HK-2 (cell line): Measurements from ENCODE around the gene RHOBTB1.

Source experiments
- DNase-seq: peaks from one replicate; pipeline ENCODE4 v3.0.0-alpha.2; 2018; ENCODE audit not compliant: unreplicated experiment

RHOBTB1 gene

DNA sequence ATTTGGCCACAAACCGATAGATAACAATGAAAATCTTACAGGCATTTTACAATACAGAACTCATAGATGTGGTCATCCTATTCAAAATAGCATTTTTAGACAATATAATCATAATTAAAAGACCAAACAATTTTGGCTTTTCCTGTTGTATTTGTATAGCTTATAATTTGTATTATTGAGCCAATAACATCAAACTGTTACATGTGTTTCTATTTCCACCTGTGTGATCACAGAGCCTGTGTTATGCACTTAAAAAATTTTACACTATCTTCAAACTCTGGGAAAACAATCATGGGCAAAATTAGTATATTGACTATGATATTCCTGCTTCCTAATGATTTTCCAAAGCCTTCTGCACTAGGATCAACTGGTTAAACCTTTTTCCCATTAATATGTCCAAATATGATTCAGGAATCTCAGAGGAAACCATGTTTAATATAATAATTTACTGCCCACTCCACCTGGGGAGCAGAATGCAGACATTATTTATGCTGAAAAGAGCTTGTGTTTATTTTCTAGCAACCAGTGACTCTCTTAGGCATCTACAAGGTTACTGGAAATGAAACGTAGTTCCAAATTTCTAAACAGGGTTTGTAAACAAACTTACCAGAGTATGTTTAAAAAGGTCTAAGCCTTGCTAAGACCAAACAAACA lies 1.7 kb downstream of the RHOBTB1 start:
- no peak for DNase-seq

DNA sequence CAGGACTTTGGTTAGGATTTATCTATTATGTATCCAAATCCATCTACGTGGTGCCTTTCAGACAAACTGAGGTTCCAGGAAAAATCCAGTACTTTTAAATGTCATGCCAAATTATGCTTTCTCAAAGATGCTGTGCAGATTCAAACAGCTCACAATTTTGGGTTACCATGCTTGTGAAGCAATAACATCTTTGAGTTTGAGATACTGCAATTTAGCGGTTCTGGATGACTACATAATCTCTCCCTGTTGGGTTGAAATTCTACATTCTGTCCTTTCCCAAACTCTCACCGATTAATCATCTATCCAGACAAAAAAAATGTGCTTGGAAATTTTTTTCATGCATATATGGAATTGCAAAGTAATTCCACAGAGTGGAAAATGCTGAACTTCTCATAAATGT lies 3.5 kb downstream of the RHOBTB1 start:
- no peak for DNase-seq

DNA sequence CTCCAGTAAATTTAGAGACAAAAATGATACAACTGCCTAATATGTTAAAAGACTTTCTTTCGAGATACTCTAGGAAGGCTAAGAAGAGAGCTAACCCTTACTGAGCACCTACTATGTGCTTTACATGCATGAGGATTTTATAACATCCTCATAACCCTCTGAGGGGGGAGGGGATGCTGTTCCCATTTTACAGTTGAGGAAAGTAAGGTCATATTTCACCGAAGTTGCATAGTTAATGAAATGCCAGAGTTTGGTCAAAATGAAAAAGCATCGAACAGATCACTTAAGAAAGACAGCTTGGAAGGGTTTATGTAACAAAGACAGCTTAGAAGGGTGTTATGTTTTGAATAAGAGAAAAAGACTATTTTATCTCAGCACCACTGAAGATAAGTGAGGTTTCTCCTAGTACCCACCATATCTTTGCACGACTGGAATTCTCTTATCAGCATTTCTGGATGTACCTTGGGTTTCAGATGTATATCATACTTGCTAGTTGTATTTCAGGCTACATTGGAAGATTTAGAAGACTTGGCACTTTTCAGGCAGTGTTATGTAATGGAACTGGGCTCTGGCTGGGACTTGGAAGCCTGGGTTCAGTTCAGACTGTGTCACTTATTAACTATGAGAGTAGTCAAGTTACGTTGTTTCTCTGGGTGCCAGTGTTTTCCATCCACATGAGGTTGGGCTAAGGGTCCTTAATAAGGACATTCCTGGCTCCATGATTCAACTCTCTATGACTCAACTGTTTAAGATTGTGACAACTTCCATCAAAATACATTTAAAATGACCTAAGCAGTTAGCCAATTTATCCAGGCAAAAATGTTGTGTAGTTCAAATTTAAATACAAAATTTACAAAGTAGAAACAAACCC lies 6.0 kb downstream of the RHOBTB1 start:
- DNase-seq = no peak

DNA sequence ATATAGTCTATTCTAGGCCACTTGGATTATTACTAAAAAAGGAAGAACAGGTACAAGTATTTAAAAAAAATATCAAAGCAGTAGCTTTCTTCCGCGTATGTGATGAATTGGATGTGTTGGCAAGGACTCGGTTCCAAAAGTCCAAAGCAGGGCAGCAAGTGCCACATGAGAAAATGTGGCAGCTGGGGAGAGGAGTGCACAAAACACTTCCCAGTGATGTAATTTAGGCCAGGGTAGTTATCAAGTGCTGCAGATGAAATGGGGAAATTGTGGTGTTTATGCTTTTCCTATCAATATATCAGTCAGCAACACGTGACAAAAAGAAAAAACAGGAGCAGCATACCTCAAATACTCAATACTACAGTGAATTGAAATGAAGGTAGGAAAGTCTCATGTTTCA lies 7.0 kb downstream of the RHOBTB1 start:
- DNase-seq = no peak

DNA sequence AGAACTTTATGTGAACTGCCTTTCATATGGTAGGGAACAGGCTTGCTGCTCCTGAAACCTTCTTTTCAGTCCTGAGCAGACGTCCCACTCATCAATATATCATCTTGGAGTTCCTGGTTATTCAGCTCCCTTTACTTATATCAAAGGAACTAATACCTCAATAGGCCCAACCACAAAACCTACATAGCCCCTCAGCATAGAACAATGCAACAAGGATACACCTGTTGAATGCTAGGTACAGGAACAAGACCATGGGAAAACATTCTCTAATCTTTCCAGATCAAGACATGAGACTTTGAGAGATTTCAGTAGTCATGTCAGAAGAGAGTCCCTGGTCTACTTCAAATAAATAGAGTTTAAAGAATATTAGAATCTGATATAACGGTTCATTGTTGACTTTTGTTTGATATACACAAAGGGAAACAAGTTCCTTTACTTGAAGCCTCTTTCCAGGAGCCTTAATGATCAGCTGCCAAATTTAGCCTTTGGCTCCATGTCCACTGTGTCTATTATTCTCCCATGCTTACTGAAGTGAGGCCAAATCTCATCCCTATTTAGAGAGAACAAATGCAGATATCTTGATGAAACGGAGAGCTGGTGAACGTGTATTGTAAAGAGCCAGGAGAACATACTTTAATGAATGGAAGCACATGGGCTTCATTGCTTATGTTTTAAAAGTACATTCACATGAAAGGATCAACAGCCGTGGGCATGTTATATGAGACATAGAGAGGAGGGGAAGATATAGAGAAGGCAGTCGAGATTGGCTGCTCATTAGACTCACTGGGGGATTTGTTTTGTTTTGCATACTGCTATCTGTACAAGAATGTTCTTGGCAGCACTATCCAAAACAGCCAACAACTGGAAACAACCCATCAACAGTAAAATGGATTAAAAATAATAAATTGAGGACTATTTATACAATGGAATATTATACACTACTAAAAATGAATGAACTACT lies 9.5 kb downstream of the RHOBTB1 start:
- DNase-seq = no peak

DNA sequence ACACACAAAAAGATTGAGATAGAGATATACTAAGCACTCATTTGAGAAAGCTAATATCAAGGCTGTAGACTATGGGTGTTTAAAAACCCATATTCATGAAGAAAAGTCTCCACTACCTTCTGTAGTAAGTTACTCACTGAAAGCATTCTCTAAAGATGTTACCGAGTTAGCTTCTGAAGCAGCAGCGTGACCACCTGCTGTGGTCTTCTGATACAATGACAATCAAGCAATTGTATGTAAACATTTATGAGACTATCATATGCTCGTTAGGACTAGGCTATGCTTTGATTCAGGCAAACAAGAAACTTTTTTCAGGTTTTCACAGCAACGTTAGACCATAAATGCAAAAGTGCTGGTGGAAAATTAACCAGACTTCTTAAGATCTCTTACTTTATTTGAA lies 11.2 kb downstream of the RHOBTB1 start:
- no peak for DNase-seq

DNA sequence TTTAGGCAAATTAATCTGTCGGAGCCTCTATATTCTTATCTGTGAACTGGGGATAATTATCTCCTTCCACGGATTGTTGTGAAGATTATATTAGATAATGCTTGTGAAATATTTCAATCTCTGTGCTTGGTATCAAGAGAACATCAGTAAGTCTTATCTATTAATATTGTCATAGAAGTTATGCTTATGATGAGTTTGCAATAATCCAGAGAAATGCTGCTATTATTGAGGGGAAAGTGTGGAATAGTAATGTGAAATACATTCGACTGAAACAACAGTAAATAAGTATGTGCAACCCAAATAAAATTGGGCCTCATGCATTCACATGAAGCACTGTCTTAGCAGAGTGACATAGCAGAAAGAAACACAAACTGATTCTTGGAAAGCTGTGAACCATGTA lies 13.7 kb downstream of the RHOBTB1 start:
- DNase-seq = no peak

DNA sequence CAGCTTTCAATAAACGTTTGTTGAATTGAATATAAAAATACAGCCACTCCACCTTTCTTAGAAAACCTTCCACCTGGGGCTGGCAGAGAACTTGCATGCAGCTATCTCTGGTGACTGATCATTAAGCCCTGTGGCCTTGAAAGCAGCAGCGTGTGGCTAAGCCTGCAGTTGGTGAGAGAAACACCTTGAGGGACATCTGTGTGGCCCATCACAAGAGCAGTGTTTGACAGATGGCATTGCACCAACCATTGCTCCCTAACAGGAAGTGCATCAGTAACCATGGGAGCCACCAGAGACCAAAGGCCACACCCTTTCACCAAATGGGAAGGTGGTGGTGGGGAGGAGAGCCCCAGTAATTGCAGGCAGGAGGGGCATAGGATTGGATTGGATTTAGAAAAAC lies 22.4 kb downstream of the RHOBTB1 start:
- DNase-seq = no peak

DNA sequence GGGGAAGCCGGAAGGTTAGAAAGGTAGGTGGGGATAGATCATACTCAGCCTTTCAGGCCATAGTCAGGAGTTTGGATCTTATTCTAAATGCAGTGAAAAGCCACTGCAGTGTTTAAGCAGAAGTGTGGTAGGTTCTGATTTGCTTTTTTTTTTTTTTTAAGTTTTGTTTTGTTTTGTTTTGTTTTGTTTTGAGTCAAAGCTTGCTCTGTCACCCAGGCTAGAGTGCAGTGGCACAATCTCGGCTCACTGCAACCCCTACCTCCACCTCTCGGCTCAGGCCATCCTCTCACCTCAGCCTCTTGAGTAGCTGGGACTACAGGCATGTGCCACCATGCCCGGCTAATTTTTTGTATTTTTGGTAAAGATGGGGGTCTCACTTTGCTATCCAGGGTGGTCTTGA lies 23.5 kb downstream of the RHOBTB1 start:
- DNase-seq = no peak

DNA sequence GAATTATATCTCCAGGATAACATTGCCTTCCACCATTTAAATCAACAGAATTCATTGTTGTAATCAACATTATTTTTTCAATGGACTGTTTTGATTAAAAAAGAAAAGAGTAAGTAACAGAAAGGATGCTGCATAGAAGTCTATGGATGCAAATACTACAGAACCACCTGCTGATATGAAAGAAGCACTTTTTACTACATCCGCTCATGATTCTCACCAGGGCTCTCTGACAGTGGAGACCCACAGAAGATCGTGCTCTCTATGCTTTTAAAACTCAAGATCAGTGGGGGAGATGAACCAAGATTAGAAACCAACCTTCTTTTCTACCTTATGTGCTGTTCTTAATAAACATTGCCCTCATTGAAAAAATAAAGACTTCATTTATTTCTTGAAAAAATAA lies 24.4 kb downstream of the RHOBTB1 start:
- DNase-seq = no peak

DNA sequence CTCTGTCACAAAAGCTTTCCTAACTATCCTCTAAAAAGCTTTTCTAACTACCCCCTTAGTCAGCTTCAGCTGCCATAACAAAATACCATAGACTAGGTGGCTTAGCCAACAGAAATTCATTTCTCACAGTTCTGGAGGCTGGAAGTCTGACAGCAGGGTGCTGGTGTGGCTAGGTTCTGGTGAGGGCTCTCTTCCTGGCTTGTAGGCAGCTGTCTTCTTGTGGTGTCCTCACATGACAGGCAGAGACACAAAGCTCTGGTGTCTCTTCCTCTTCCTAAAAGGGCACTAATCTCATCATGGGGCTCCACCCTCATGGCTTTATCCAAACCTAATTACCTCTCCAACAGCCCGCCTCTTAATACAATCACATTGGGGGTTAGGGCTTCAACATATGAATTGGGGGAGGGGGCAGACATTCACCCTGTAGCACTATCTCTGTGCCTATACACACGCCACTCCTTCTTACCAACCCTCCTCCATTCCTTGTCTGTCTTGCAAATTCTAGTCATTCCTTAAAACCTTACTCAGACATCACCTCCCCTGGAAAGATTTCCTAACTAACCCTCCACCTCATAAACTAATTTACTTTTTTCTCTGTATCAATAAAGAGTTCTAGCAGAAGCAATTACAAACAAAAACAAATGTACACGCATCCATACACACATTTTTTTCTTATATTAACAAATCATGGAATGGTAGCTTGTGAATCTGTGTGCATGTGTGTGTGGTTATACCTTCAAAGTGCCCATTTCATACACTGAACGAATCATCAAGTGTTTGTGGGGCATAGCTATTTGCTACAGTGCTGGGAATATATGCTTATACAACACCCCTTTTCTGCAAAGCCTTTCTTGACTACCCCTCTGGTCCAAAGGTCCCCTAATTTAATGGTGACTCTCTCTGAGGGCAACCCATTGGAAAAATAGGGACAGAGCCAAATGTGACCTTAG lies 26.4 kb downstream of the RHOBTB1 start:
- DNase-seq = no peak

DNA sequence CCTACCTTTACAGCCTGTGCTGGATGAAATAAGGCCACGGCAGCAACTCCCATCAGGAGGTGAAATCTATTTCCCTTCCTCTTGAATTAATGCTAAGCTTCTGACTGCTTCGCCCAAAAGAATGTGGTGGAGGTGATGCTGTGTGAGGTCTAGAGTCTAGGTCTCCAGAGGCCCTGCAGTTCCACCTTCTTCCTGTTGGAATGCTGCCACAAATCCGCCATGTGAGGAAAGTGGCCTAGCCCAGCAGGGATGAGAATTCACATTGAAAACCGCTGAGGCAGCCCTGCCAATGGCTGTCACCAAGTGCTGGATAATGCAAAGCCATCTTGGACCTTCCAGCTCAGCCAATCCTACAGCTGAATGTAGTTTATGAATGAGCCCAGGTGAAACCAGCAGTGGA lies 28.0 kb downstream of the RHOBTB1 start:
- no peak for DNase-seq

DNA sequence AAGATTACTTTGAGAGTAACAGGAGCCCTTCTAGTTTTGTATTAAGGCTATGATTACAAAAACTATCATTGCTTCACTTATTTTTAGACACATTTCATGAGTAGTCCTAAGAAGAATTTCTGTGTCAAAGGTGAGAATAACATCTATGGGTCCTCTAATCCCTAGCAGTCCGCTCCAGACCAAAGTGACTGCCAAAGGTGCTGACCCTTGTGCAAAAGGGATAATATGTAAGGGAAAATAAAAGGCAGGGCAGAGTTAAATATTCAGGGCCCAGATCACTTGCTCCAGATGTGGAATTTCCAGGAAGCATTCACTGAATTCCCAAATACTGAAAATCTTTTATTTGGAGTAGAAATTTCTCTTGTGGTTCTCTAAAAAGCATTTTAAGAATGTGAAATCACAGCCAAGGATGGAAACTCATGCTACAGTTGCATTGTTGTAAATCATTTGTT lies 29.3 kb downstream of the RHOBTB1 start:
- DNase-seq = peak; percentile 41

DNA sequence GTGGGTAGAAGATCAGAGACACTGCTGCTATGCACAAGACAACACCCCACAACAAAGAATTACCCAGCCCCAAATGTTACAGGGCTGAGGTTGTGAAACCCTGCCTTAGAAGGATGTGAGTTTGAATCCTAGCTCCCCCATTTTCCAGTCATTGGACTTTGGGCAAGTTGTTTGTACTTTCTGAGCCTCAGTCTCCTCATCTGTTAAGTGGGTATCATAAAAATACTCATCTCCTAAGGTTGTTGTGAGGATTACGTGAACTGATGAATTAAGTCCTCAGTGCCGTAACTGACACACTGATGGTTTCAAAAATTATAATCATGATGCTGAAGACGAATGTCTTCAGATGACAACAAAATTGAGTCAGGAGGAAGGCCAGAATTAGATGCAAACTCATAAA lies 30.3 kb downstream of the RHOBTB1 start:
- no peak for DNase-seq

DNA sequence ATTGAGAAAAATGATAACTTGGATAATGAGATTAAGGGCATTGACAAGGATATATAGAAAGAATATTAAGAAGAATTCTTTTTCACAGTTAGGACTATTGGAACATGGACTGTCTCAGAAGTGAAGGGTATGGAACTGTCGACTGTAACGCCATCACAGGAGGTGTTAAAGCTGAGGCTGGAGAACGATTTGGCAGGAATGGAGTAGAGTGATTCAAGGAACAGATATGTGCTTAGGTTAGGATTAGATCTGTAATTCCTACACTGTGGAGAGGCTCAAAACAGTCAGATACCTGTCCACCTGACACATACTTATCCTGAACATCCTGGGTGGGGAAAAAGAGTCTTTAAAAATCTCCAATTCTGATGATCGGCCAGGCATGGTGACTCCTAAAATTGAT lies 30.9 kb downstream of the RHOBTB1 start:
- DNase-seq = no peak

DNA sequence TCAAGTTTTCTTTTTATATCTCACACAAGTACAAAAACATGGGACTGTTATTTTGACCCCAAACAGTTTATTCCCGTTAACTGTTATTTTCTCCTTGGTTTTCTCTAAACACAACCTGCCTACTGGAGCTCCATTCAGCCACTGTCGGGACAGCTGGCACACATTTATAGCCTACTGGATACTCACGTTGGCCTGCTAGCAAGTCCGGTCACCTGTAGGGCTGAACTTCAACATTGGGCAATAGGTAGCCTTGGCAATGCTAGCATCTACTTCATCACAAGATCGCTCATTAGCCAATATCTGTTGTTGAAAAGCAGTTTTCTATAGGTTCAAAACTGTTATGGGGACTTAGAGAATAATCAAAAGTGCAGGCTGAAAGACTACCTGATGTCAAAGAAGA lies 32.3 kb downstream of the RHOBTB1 start:
- no peak for DNase-seq

DNA sequence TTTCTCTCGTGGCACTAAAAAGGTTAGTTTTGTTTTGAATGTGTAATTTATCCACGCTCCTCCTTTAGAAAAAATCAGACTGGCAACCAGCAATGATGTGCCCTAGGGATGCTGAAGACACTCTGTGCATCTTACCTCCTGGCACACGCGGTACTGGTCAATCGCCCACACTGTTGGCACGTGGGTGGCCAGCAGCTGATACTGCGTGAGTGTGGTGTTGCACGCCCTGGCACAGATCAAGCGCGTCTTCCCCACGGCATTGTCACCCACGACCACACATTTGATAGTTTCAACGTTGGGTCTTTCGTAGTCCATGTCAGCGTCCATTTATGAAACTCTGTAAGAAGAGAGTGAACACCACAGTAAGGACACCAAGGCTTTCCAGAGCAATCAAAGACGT lies 32.8 kb downstream of the RHOBTB1 start:
- no peak for DNase-seq

DNA sequence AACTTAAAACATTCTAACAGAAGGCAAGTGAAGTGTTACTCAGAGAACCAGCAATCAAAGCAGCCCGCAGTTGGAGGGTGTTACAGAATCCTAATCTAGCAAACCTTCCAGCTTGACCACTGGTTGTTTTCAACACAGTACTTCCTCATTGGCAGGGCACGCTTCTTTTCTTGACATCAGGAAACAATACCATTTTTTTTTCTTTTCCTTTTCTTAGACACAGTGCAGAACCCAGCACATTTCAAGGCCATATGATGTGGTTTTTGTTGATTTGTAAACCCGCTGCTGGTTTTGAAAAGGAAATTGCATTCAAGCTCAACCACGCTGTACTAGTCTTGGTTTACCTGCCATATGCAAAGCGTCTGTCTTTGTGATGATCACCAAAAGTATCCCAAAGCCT lies 33.4 kb downstream of the RHOBTB1 start:
- no peak for DNase-seq

DNA sequence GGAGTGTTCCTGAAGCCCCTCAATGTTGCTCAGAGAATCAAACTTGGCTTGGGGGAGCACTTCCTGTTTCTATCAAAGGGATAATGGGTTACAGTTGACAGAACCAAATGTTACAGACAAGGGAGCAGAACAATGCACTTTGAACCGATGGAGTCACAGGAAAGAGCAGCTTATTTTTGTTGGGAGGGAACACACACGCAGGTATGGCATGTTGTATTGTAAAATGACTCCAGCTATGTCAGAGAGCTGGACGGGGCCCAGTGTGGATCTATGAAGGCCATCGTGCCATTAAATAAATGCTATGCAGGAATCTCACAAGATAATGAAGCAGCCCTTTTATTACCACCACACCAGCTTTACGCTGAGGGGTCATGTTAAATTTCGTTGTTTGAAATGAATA lies 35.1 kb downstream of the RHOBTB1 start:
- DNase-seq = no peak

DNA sequence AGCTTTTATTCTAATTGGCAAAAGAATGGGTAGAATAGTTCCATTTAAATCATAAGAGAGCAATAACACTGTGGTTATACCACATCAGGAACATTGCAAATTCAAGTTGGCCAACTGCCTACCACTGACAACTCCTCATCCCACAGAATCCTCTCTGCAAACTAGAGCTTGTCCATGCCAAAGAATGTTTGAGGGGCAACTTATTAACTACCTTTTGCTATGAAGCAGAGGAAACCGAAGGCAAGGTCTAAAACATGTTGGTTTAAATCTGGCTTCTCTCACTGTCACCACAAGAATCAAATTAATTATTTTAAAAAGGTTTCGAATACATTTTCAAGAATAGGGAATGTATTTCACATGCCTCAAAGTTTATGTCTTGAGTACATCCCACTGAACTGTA lies 36.0 kb downstream of the RHOBTB1 start:
- no peak for DNase-seq

DNA sequence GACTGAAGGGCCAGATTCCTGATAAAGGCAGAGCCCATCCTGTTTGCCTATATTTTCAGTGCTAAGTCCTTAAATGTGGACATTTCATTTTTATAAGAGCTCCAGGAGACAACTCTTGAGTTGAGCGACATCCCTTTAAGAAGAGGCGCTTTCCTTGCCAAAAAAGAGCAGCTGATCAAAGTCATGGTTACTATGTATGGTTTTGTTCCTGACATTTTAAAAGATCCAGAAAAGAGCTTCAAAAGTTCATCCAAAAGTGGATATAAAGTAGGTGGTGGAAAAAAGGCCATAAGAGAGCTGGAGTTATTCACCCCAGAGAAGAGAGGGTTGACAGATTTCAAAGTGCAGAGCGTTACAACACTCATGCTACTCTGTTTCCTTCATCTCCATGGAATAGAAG lies 36.7 kb downstream of the RHOBTB1 start:
- DNase-seq = no peak
